Ovary (tissue), 3 donors: ENCODE measurements around the gene CHCHD6.

Source experiments
- CTCF ChIP-seq, 3 donors: fragments of 450-650 bp in 2 of 3; fragments of 200-600 bp in 1 of 3; IDR thresholded peaks; one replicate each; pipeline versions ENCODE4 v1.5.1 to v1.8.0; 2016 to 2022; ENCODE audit warnings: antibody characterized with exemption in 3 of 3, mild to moderate bottlenecking in 1 of 3
- POLR2A ChIP-seq: fragments of 450-650 bp; IDR thresholded peaks from one replicate; pipeline ENCODE4 v1.6.1; 2017; ENCODE audit warnings: antibody characterized with exemption, mild to moderate bottlenecking, moderate library complexity
- donor health status: DM: no; HTN: no; CAD: no.

DNA sequence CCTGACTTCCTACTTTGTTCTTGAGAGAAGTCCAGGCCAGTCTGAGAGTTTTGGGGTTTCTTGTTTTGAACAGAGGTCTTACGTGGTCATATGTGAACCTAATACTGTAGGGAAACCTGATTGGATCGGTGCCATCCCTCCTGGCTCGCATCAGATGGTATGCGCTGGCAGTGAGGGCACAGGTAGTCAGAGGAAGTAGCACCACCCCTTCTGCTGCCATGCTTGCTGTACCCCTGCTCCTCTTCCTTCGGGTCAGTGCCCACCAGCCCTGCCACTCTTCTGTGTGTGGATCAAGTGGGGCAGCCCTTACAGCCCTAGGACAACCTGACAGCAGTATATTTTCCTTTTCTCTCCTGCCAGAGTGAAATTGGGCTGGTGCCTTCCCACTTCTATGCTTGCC lies 39.7 kb downstream of the CHCHD6 start:
- no peak for TF ChIP-seq CTCF (IDR thresholded peaks at IDR 0.05)
- no peak for TF ChIP-seq POLR2A
